Sigmoid colon (tissue), 4 donors: ENCODE data around the gene H2AZ2.

Source experiments
- CTCF ChIP-seq, 4 experiments: fragments of 450-650 bp in 3 of 4; fragments of 200-600 bp in 1 of 4; IDR thresholded peaks; one replicate each; pipeline ENCODE4 v1.5.1; 2016 to 2019; ENCODE audit warnings: antibody characterized with exemption in 4 of 4, mild to moderate bottlenecking in 3 of 4, moderate library complexity in 2 of 4
- EP300 ChIP-seq, 4 donors: sonication (generic); formaldehyde crosslinking; IDR thresholded peaks; one replicate each; pipeline ENCODE4 v1.6.1; 2017; ENCODE audit warnings: antibody characterized with exemption in 4 of 4
- POLR2A ChIP-seq, 2 donors: fragments of 450-650 bp; IDR thresholded peaks; one replicate each; pipeline ENCODE4 v1.6.1; 2016; ENCODE audit warnings: antibody characterized with exemption in 2 of 2, mild to moderate bottlenecking in 2 of 2, moderate library complexity in 2 of 2
- POLR2AphosphoS5 ChIP-seq, 4 donors: sonication (generic); formaldehyde crosslinking; IDR thresholded peaks; one replicate each; pipeline ENCODE4 v1.6.1; 2017; ENCODE audit warnings: antibody characterized with exemption in 4 of 4

DNA sequence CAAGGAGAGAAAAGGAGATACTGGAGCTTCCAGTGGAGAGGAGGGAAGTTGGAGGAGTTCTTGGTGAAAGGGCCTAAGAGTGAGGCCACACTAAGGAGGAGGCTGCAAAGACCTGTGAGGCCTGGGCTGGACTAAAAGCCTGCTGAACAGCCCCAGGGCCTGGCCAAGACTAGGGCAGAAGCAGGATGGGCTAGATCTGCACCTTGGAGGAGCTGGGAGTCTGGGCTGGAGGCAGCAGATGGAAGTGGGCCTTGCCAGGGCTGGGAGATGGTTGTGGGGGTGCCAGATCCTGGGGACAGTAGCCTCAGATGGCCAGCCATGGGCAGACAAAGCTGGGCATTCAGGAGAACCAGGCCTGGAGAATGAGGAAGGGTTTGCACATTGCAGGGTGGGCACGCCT lies 43.9 kb upstream of the H2AZ2 start:
- TF ChIP-seq CTCF (IDR thresholded peaks at IDR 0.05) (no peak), POLR2AphosphoS5 (IDR thresholded peaks at IDR 0.05) (no peak), POLR2A (IDR thresholded peaks at IDR 0.05) (no peak), EP300 (IDR thresholded peaks at IDR 0.05) (no peak)
